GM13977 (cell line): ENCODE results near the gene AHSG.

Source experiments
- DNase-seq: peaks from one replicate; pipeline ENCODE4 v3.0.0; 2012; ENCODE audit warnings: low spot score
- CTCF ChIP-seq: IDR thresholded peaks from 2 replicates; pipeline ENCODE4 v1.5.1; 2012; ENCODE audit warnings: mild to moderate bottlenecking, control low read depth; ENCODE audit not compliant: insufficient read depth; ENCODE audit errors: extremely low read depth, missing control alignments
- in situ Hi-C: fragments of 300-500 bp; cut with MboI; formaldehyde crosslinking; loops from one replicate; pipeline ENCODE4 v1.12.0; 2022; ENCODE audit warnings: low sequenced_read_pairs, low pct_unique_long_range_greater_than_20kb, mixed read lengths, inconsistent platforms; ENCODE audit not compliant: unreplicated experiment

AHSG gene

GRCh38 chr3:186644683-186645082 lies 31.8 kb downstream of the AHSG start:
- TF ChIP-seq CTCF, result no peak
- DNase-seq, result no peak
- in situ Hi-C loops, result no loop called here

- DNase-seq, result no peak
- in situ Hi-C loops, result no loop called here
Measured at GRCh38 chr3:186646106-186646505, 33.2 kb downstream of the AHSG start.

GRCh38 chr3:186646841-186647240 lies 34.0 kb downstream of the AHSG start:
- DNase-seq, result no peak
- no peak for TF ChIP-seq CTCF
- in situ Hi-C loops, result no loop called here

More at GRCh38 chr3:186646106-186646505, 33.2 kb downstream of the AHSG start:
- TF ChIP-seq CTCF, result no peak

- DNase-seq, result no peak
- no peak for TF ChIP-seq CTCF
- in situ Hi-C loops, result no loop called here
Measured at GRCh38 chr3:186648851-186649250, 36.0 kb downstream of the AHSG start.

GRCh38 chr3:186651678-186652215 lies 38.9 kb downstream of the AHSG start:
- in situ Hi-C loops, result no loop called here
- no peak for TF ChIP-seq CTCF
- DNase-seq, result no peak

GRCh38 chr3:186653080-186653707 lies 40.3 kb downstream of the AHSG start:
- in situ Hi-C loops, result no loop called here
- TF ChIP-seq CTCF, result no peak
- DNase-seq, result peak; percentile 63
